Measurements from ENCODE around the gene CMTM2. TPM values are rescaled to one million over a fixed set of nuclear protein-coding genes. Genes with fewer than 3 reads are reported as not detected.

CMTM2 gene
- total RNA-seq, 1 experiment from 2014 or later, result not detected

DNA sequence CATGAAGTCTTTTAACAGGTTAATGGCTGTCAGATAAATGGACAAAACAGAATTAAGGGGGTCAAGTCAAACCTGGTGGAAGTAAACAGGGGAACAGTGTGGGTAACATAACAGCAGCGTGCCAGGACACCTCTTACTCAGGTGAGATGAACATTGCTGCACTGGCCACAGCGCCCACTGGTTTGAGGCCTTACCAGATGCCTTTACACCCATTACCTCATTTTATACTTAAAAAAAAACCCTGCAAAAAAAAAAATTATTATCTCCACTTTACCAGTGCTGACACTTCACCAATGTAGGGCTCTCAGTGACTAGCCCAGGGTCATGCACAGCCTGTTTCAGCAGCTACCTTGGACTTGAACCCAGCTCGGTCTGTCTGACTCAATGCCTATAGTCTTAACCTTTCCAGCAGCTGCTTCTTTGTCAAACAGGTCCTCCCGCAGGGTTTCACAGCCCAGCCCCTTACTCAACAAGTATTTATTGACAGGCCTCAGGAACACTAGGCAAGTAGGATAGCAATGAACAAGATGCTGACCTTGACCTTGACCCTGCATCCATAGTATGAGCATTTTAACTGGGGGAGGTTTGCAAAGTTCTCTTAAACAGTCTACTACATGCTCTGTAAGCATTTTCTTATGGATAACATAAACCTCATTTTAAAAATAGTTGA is 55.4 kb downstream of the CMTM2 start:
- no peak for DNase-seq (ENCODE audit: low read depth, low spot score)
- ChIA-PET CTCF (no interaction called here), POLR2A (no interaction called here)
- in situ Hi-C loops (cut with HindIII; ENCODE audit: low pct_unique_long_range_greater_than_20kb, low sequenced_read_pairs) (no loop called here), intact Hi-C loops (cut with micrococcal nuclease; ENCODE audit: unreplicated experiment) (no loop called here)
- Histone ChIP-seq H3K4me3 (ENCODE audit: low read depth in 2 of 2, low read length in 2 of 2) (no peak overlapping the region), H3K27me3 (ENCODE audit: control insufficient read depth, insufficient read depth, low read length) (no peaks in the 10 kb centered on the region), H3K27ac (ENCODE audit: low read length) (no peak overlapping the region), H3K36me3 (ENCODE audit: control insufficient read depth, insufficient read depth, low read length) (no peaks in the 10 kb centered on the region), H3K4me1 (ENCODE audit: control insufficient read depth, insufficient read depth, low read length) (no peaks in the 10 kb centered on the region), H3K9me3 (ENCODE audit: control insufficient read depth, insufficient read depth, low read depth, low read length) (no peaks in the 10 kb centered on the region)
- ATAC-seq, result no peak
- TF ChIP-seq REST (IDR thresholded peaks at IDR 0.05; ENCODE audit: insufficient read depth in 1 of 2, low read depth in 2 of 2, low read length in 1 of 2) (no peak), SIN3A (IDR thresholded peaks at IDR 0.05; ENCODE audit: borderline replicate concordance, insufficient read depth, low read depth, low read length) (no peak), TCF7L2 (IDR thresholded peaks at IDR 0.05; ENCODE audit: low read depth, low read length) (no peak), POLR2AphosphoS5 (IDR thresholded peaks at IDR 0.05; ENCODE audit: low read depth, low read length) (no peak), CTCF (IDR thresholded peaks at IDR 0.05) (no peak)
- BruUV-seq (replicated peaks), result no TSS peak

DNA sequence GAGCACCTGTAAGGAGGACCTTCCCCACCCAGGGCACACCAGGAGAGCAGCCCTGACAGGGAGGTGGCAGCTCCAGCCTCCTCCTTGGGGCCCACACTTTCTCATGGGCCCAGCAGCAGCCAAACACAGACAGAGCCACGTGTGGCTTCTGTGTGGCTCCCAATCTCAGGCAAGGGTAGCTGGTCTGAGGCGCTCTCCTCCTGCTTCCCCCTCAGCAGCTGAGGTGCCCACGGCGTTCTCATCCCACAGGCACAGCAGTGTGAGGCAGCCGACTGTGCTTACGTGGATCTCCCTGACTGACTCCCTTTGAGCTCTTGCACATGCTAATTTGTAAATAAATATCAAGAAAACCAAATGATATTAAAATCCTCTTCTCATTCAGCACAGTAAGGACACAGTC is 56.1 kb downstream of the CMTM2 start:
- no TSS peak for BruUV-seq (replicated peaks)
- in situ Hi-C loops (cut with HindIII; ENCODE audit: low pct_unique_long_range_greater_than_20kb, low sequenced_read_pairs), result no loop called here
- no peaks in the 10 kb centered on the region for H3K9me3 ChIP-seq (ENCODE audit: control insufficient read depth, insufficient read depth, low read depth, low read length)
- ChIA-PET CTCF (no interaction called here), POLR2A (no interaction called here)
- no peak overlapping the region for H3K27ac ChIP-seq (ENCODE audit: low read length)
- no peak for TF ChIP-seq TCF7L2 (IDR thresholded peaks at IDR 0.05; ENCODE audit: low read depth, low read length)
- no peaks in the 10 kb centered on the region for H3K36me3 ChIP-seq (ENCODE audit: control insufficient read depth, insufficient read depth, low read length)
- intact Hi-C loops (cut with micrococcal nuclease; ENCODE audit: unreplicated experiment), result no loop called here
- no peaks in the 10 kb centered on the region for H3K27me3 ChIP-seq (ENCODE audit: control insufficient read depth, insufficient read depth, low read length)
- no peaks in the 10 kb centered on the region for H3K4me1 ChIP-seq (ENCODE audit: control insufficient read depth, insufficient read depth, low read length)
- DNase-seq (ENCODE audit: low read depth, low spot score) (no peak), ATAC-seq (no peak)
- H3K4me3 ChIP-seq (ENCODE audit: low read depth in 2 of 2, low read length in 2 of 2), result no peak overlapping the region

DNA sequence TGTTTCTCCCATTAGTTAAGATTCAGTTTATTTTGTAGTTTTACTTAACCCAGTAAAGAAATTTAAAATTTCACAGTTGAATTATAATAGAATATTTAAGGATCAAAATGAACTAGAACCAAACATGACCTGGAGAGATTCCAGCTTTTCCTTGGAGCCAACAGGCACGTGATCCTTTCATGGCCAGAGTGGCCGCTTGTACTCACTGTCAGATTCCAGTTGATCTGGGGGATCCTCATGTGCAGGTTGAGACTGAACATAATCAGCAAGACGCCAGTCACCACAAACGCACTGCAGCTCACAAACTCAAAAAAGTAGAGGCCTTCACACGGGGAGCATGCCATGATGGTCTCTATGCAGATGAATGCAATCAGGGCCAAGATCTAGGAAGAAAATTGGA is 56.9 kb downstream of the CMTM2 start:
- Histone ChIP-seq H3K4me1 (ENCODE audit: control insufficient read depth, insufficient read depth, low read length) (no peaks in the 10 kb centered on the region), H3K36me3 (ENCODE audit: control insufficient read depth, insufficient read depth, low read length) (no peaks in the 10 kb centered on the region), H3K27me3 (ENCODE audit: control insufficient read depth, insufficient read depth, low read length) (no peaks in the 10 kb centered on the region), H3K9me3 (ENCODE audit: control insufficient read depth, insufficient read depth, low read depth, low read length) (no peaks in the 10 kb centered on the region), H3K4me3 (ENCODE audit: low read depth in 2 of 2, low read length in 2 of 2) (no peak overlapping the region), H3K27ac (ENCODE audit: low read length) (no peak overlapping the region)
- DNase-seq (ENCODE audit: low read depth, low spot score), result no peak
- intact Hi-C loops (cut with micrococcal nuclease; ENCODE audit: unreplicated experiment) (no loop called here), in situ Hi-C loops (cut with HindIII; ENCODE audit: low pct_unique_long_range_greater_than_20kb, low sequenced_read_pairs) (no loop called here)
- CTCF ChIA-PET, result no interaction called here
- TF ChIP-seq TCF7L2 (IDR thresholded peaks at IDR 0.05; ENCODE audit: low read depth, low read length), result no peak
- TF ChIP-seq REST (IDR thresholded peaks at IDR 0.05; ENCODE audit: insufficient read depth in 1 of 2, low read depth in 2 of 2, low read length in 1 of 2), result no peak
- TF ChIP-seq SIN3A (IDR thresholded peaks at IDR 0.05; ENCODE audit: borderline replicate concordance, insufficient read depth, low read depth, low read length), result no peak
- TF ChIP-seq POLR2AphosphoS5 (IDR thresholded peaks at IDR 0.05; ENCODE audit: low read depth, low read length), result no peak
- TF ChIP-seq CTCF (IDR thresholded peaks at IDR 0.05), result no peak
- POLR2A ChIA-PET, result no interaction called here
- no peak for ATAC-seq
- no TSS peak for BruUV-seq (replicated peaks)

All from Panc1 (cell line).